Bone marrow (tissue), 2 donors: ENCODE measurements around the gene UBR3.
"Not testable (repeated sequence)": the region's sequence is repeated elsewhere in the genome, so short reads cannot be mapped to it uniquely, and the experiment has no call there.

ENCODE experiments used
- DNase-seq, 2 donors: peaks; one replicate each; lab custom pipeline; 2025; lab: John Stamatoyannopoulos, UW

The UBR3 gene

DNA sequence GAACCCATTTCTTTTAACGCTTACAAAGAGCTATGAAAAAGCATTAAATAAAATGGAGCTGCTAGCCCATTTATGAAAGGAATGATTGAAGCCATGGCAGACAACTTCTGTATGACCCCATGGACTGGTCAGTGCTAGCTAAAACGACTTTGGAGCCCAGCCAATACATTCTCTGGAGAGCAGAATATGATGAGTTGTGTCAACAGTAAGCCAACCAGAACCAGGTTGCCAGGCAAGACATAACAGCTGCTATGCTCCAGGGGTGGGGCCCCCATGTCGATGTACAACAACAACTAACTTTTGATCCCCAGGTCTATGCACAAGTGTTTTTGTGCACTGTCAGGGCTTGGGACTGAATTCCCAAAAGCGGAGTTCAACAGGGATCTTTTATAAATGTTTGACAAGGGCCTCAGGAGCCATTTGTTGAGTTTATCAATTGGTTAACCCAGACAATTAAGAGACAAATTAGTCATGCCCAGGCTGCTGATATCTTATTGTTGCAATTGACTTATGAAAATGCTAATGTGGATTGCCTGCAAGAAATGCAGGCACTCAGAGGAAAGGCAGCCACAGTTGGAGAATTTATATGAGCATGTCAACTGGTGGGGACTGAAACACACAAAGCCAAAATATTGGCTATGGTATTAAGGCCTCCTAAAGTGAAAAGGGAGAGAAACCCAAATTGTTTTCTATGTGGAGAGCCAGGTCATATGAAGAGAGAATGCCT, 286.1 kb downstream of the UBR3 start:
- DNase-seq: no peak

DNA sequence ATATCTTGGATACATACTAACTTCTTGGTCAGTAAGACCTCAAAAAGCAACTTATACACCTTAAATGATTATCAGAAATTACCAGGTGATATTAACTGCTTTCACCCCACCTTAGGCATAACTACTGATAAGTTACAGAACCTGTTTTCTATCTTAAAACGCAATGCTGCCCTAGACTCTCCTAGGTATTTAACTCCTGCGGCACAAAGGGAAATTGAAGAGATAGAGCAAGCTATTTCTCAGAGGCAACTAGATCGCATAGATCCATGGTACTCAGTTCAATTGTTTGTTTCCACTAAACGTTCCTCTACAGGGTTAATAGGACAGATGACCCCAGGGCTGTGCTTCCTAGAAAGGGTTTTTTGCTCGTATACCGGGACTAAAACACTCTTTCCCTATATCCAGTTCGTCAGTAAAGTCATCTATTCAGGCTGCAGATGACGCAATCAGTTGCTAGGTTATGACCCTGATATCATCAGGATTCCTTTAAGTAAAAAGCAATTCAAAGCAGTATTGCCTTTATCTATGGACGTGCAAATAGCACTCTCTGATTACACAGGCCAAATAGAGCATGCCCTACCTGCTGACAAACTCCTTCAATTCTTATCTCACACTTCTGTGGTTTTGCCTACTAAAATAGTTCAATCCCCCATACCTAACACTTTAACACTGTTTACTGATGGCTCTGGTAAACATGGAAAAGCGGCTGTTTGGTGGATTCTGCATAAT, 288.4 kb downstream of the UBR3 start:
- DNase-seq: no peak

DNA sequence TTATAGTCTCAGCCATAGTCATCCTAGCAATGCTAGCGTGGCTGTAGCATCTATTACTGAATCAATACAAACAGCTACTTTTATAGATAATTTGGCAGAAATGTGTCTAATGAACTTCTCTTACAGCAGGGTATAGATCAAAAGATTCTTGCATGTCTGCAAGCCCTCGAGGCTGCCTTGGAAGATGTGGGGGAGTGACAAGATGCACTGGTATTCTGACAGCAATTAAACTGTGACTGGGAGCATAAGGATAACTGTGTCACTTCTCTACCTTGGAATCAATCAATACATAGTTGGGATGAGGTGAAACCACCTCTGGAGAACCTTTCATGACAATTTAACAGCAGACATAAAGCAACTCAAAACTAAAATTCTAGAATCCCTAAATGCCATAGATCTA, 291.4 kb downstream of the UBR3 start:
- no peak for DNase-seq

DNA sequence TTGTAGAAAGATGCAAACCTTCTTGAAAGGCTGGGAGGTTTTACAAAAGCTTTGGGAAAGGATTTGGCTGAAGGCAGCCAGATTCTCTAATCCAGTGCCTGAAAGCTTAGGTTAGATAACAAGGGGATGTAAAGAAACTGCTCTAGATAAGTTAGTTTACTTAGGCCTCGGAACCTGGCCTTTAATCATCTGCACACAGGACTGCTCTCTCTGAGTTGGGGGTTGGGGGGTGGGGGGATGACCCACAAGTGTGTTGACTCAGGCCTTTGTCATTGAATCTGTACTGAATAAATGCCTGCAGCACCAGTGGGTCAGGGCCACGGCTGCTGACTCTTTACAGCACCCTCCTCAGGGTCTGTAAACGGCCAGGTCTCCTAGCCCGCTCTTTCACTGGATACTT, 292.1 kb downstream of the UBR3 start:
- DNase-seq: not testable (repeated sequence)

DNA sequence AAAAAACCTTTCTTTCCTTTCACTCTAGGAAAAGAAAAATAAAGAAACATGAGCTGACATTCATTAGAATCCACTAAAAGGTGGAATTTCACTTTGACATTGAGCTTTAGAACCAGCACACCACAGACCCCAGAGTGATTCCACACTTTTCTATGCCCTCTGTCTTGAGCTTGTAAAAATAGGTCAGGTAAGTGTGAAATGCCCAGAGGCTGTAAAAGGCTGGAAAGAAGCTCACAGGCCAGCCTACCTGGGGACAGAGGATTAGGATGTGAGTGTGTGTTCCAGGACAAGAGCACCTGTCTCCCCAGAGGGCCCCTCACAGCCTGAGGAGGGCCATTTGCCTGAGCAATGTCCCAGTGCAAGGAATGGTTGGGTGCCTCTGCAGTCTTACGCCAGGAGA, 294.4 kb downstream of the UBR3 start:
- DNase-seq: no peak

DNA sequence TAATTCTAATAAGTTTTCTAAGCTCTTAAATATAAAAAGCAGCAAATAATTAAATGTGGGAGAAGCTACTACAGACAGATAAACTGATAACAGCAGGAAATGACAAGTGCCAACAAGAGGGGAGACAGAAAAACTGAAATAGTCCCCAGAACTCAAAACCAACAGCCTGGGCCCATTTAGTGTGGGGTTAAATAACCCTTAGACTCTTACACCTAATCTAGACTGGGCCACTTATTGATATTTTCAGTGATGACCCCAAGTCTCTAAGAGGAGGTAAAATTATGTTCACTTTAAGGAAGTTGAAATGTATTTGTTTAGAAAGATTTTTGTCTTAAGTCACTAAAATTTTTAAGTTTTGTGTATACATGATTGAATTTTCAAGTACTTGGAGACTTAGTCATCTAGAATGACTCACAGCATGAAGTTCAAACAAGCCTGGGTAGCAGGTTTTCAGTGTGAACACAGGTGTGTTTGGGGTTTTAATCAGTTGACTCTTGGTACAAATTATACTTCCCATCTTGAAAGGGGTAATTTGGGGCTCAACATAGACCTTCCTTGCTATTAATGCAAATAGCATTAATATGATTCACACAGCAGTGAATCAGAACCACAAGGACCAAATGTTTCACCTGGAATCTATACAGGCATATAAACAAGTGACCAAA, 295.8 kb downstream of the UBR3 start:
- DNase-seq: no peak

DNA sequence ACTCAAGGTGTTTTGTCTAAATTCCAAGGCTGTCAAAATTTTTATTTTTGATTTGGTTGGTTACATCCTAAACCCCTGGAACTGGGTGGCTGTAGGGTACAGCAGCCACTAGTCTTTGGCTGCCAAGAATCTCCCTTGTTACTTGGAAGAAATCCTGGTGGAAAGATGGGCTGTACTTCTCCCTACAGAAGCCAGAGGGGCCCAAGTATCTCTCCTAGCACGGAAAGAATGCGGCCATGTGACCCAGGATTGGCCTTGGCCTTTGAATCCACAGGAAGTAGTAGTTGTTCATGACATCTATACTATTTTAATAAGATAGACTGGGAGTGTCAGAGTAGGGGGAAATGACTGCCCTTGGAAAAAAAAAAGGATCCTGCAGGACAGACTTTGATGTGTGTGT, 296.3 kb downstream of the UBR3 start:
- no peak for DNase-seq

DNA sequence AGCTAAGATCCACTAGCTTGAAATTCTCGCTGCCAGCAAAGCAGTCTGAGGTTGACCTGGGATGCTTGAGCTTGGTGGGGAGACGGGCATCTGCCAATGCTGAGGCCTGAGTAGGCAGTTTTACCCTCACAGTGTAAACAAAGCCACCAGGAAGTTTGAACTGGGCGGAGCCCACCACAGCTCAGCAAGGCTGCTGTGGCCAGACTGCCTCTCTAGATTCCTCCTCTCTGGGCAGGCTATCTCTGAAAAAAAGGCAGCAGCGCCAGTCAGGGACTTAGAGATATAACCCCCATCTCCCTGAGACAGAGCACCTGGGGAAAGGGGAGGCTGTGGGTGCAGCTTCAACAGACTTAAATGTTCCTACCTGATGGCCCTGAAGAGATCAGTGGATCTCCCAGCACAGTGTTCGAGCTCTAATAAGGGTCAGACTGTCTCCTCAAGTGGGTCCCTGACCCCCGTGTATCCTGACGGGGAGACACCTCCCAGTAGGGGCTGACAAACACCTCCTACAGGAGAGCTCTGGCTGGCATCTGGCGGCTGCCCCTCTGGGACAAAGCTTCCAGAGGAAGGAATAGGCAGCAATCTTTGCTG, 299.0 kb downstream of the UBR3 start:
- not testable (repeated sequence) for DNase-seq
